ENCODE measurements around the gene ADARB2. TPM values are rescaled to one million over a fixed set of nuclear protein-coding genes. Genes with fewer than 3 reads are reported as not detected.

The ADARB2 gene
- total and polyA plus RNA-seq, 4 donors, result 0.55 to 0.70 (median 0.59) TPM; not detected in 1

- no peak for TF ChIP-seq HNF4G (IDR thresholded peaks at IDR 0.05)
- TF ChIP-seq SP1 (IDR thresholded peaks at IDR 0.05), result no peak
- TF ChIP-seq, protein P1, sequence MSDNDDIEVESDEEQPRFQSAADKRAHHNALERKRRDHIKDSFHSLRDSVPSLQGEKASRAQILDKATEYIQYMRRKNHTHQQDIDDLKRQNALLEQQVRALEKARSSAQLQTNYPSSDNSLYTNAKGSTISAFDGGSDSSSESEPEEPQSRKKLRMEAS (IDR thresholded peaks at IDR 0.05), result no peak
- TF ChIP-seq GABPA (IDR thresholded peaks at IDR 0.05 in 1 of 2, conservative IDR thresholded peaks at IDR 0.05 in 1 of 2), result no peak
- TF ChIP-seq RAD21 (IDR thresholded peaks at IDR 0.05), result no peak
- TF ChIP-seq ATF3 (IDR thresholded peaks at IDR 0.05), result no peak
- no peak for TF ChIP-seq RXRA (IDR thresholded peaks at IDR 0.05)
- TF ChIP-seq NR2F2 (IDR thresholded peaks at IDR 0.05), result no peak
- no peak for TF ChIP-seq JUND (IDR thresholded peaks at IDR 0.05)
- no peak for TF ChIP-seq YY1 (IDR thresholded peaks at IDR 0.05)
- TF ChIP-seq, protein P2, sequence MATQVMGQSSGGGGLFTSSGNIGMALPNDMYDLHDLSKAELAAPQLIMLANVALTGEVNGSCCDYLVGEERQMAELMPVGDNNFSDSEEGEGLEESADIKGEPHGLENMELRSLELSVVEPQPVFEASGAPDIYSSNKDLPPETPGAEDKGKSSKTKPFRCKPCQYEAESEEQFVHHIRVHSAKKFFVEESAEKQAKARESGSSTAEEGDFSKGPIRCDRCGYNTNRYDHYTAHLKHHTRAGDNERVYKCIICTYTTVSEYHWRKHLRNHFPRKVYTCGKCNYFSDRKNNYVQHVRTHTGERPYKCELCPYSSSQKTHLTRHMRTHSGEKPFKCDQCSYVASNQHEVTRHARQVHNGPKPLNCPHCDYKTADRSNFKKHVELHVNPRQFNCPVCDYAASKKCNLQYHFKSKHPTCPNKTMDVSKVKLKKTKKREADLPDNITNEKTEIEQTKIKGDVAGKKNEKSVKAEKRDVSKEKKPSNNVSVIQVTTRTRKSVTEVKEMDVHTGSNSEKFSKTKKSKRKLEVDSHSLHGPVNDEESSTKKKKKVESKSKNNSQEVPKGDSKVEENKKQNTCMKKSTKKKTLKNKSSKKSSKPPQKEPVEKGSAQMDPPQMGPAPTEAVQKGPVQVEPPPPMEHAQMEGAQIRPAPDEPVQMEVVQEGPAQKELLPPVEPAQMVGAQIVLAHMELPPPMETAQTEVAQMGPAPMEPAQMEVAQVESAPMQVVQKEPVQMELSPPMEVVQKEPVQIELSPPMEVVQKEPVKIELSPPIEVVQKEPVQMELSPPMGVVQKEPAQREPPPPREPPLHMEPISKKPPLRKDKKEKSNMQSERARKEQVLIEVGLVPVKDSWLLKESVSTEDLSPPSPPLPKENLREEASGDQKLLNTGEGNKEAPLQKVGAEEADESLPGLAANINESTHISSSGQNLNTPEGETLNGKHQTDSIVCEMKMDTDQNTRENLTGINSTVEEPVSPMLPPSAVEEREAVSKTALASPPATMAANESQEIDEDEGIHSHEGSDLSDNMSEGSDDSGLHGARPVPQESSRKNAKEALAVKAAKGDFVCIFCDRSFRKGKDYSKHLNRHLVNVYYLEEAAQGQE (IDR thresholded peaks at IDR 0.05), result no peak
- TF ChIP-seq TAF1 (conservative IDR thresholded peaks at IDR 0.05), result no peak
- TF ChIP-seq CTCF (IDR thresholded peaks at IDR 0.05; ENCODE audit: low read depth, low read length, missing input control), result no peak
- no peak for TF ChIP-seq HNF4A (conservative IDR thresholded peaks at IDR 0.05)
- no peaks in the 10 kb centered on the region for H3K4me1 ChIP-seq (ENCODE audit: control insufficient read depth in 4 of 4, insufficient read depth in 4 of 4, low read length in 3 of 4)
- peaks cover 0 to under 1% (median 0%) of the 10 kb centered on the region in 4 donors for H3K9me3 ChIP-seq (ENCODE audit: control insufficient read depth in 4 of 4, low read length in 3 of 4)
- peaks cover 0 to 3% (median 0%) of the 10 kb centered on the region in 4 donors for H3K27me3 ChIP-seq (ENCODE audit: control insufficient read depth in 4 of 4, insufficient read depth in 4 of 4, low read length in 3 of 4)
- no peaks in the 10 kb centered on the region for H3K36me3 ChIP-seq (ENCODE audit: control insufficient read depth in 4 of 4, insufficient read depth in 3 of 4, low read depth in 1 of 4, low read length in 3 of 4)
- no peak overlapping the region for H3K9ac ChIP-seq (ENCODE audit: low read depth in 1 of 2, low read length in 2 of 2)
- H3K27ac ChIP-seq (ENCODE audit: low read depth in 1 of 2, low read length in 2 of 2), result no peak overlapping the region
- WGBS, result 88% methylated on average over 21 of the region's 21 CpGs
- no peak for DNase-seq (ENCODE audit: low spot score)
- no peak overlapping the region for H3K4me3 ChIP-seq (ENCODE audit: low read depth in 1 of 3, low read length in 3 of 3)
These were observed 265.0 kb downstream of the ADARB2 start for GRCh38 chr10:1472178-1472958.

- H3K9ac ChIP-seq (ENCODE audit: low read depth in 1 of 2, low read length in 2 of 2), result no peak overlapping the region
- TF ChIP-seq, protein P3, sequence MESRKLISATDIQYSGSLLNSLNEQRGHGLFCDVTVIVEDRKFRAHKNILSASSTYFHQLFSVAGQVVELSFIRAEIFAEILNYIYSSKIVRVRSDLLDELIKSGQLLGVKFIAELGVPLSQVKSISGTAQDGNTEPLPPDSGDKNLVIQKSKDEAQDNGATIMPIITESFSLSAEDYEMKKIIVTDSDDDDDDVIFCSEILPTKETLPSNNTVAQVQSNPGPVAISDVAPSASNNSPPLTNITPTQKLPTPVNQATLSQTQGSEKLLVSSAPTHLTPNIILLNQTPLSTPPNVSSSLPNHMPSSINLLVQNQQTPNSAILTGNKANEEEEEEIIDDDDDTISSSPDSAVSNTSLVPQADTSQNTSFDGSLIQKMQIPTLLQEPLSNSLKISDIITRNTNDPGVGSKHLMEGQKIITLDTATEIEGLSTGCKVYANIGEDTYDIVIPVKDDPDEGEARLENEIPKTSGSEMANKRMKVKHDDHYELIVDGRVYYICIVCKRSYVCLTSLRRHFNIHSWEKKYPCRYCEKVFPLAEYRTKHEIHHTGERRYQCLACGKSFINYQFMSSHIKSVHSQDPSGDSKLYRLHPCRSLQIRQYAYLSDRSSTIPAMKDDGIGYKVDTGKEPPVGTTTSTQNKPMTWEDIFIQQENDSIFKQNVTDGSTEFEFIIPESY (IDR thresholded peaks at IDR 0.05), result no peak
- TF ChIP-seq CTCF (IDR thresholded peaks at IDR 0.05; ENCODE audit: low read depth, low read length, missing input control) (no peak), RAD21 (IDR thresholded peaks at IDR 0.05) (no peak), YY1 (IDR thresholded peaks at IDR 0.05) (no peak), SP1 (IDR thresholded peaks at IDR 0.05) (no peak), FOXA1 (IDR thresholded peaks at IDR 0.05) (no peak), HNF4A (conservative IDR thresholded peaks at IDR 0.05) (no peak), TAF1 (conservative IDR thresholded peaks at IDR 0.05) (no peak), HNF4G (IDR thresholded peaks at IDR 0.05) (no peak), ATF3 (IDR thresholded peaks at IDR 0.05) (no peak), EGR1 (IDR thresholded peaks at IDR 0.05; ENCODE audit: low read depth in 2 of 2) (no peak), NR2F2 (IDR thresholded peaks at IDR 0.05) (no peak), GABPA (IDR thresholded peaks at IDR 0.05 in 1 of 2, conservative IDR thresholded peaks at IDR 0.05 in 1 of 2) (no peak), RXRA (IDR thresholded peaks at IDR 0.05) (no peak)
- TF ChIP-seq, protein P1 (IDR thresholded peaks at IDR 0.05), result no peak
- DNase-seq (ENCODE audit: low spot score), result no peak
- no peak overlapping the region for H3K27ac ChIP-seq (ENCODE audit: low read depth in 1 of 2, low read length in 2 of 2)
- WGBS, result 72% methylated on average over 10 of the region's 10 CpGs
- peaks cover 0 to 2% (median 0%) of the 10 kb centered on the region in 4 donors for H3K9me3 ChIP-seq (ENCODE audit: control insufficient read depth in 4 of 4, low read length in 3 of 4)
- H3K27me3 ChIP-seq (ENCODE audit: control insufficient read depth in 4 of 4, insufficient read depth in 4 of 4, low read length in 3 of 4), result peaks cover 0 to 3% (median 0%) of the 10 kb centered on the region in 4 donors
- H3K36me3 ChIP-seq (ENCODE audit: control insufficient read depth in 4 of 4, insufficient read depth in 3 of 4, low read depth in 1 of 4, low read length in 3 of 4), result no peaks in the 10 kb centered on the region
- no peak overlapping the region for H3K4me3 ChIP-seq (ENCODE audit: low read depth in 1 of 3, low read length in 3 of 3)
- H3K4me1 ChIP-seq (ENCODE audit: control insufficient read depth in 4 of 4, insufficient read depth in 4 of 4, low read length in 3 of 4), result no peaks in the 10 kb centered on the region
These were observed 268.5 kb downstream of the ADARB2 start for GRCh38 chr10:1468811-1469210.
